Naive thymus-derived CD8-positive, alpha-beta T cell (primary cell): ENCODE measurements around the gene ITGA7. TPM values are rescaled to one million over a fixed set of nuclear protein-coding genes. Genes with fewer than 3 reads are reported as not detected.
A peak's percentile ranks its signal among the peaks of the same experiment; 100 is the strongest.

Experiments
- ATAC-seq, 2 donors: fragments of 150-1000 bp; cut with Tn5 transposase in 1 of 2; sonication (Bioruptor Pico), chemical (Tn5 transposase) in 1 of 2; 1 replicate in 1 of 2; 2 replicates in 1 of 2; pipeline ENCODE4 v1.10.0; 2021; ENCODE audit warnings: mild to moderate bottlenecking in 2 of 2, moderate library complexity in 2 of 2
- POLR2A ChIA-PET: fragments of 350-600 bp; sonication (Branson Sonifier 250); formaldehyde crosslinking; loops from one replicate; lab custom pipeline; 2021; ENCODE audit warnings: antibody characterized with exemption; lab: Charles Lee
- DNase-seq, 10 donors: peaks; one replicate each; pipeline versions ENCODE4 v3.0.0 to v3.0.0-alpha.2; 2020 to 2022
- H3K27ac Mint-ChIP-seq, 10 donors: one replicate each; pipeline ENCODE4 v1.8.0; 2020 to 2022; ENCODE audit warnings: mild to moderate bottlenecking in 10 of 10, mixed read lengths in 10 of 10, moderate library complexity in 4 of 10, inconsistent platforms in 1 of 10
- H3K27me3 Mint-ChIP-seq, 5 donors: one replicate each; pipeline ENCODE4 v1.8.0; 2021 to 2022; ENCODE audit warnings: mixed read lengths in 5 of 5
- H3K36me3 Mint-ChIP-seq, 3 donors: one replicate each; pipeline ENCODE4 v1.8.0; 2020 to 2022; ENCODE audit warnings: mixed read lengths in 3 of 3, mild to moderate bottlenecking in 2 of 3, inconsistent platforms in 1 of 3
- H3K4me1 Mint-ChIP-seq, 4 donors: one replicate each; pipeline ENCODE4 v1.8.0; 2021 to 2022; ENCODE audit warnings: mixed read lengths in 4 of 4
- H3K4me3 Mint-ChIP-seq, 10 donors: one replicate each; pipeline ENCODE4 v1.8.0; 2020 to 2022; ENCODE audit warnings: mild to moderate bottlenecking in 10 of 10, mixed read lengths in 10 of 10, moderate library complexity in 6 of 10, inconsistent platforms in 1 of 10
- H3K9me3 Mint-ChIP-seq, 9 donors: one replicate each; pipeline ENCODE4 v1.8.0; 2020 to 2022; ENCODE audit warnings: mixed read lengths in 9 of 9, mild to moderate bottlenecking in 3 of 9, inconsistent platforms in 1 of 9, moderate library complexity in 1 of 9
- polyA plus RNA-seq, 3 donors: library from polyadenylated mRNA; unstranded; fragments of 300-500 nt; fragmentation: Illumina TruSeq; gene quantifications; one replicate each; pipeline ENCODE4 v1.2.3, GENCODE V29; 2021
- total RNA-seq, 8 experiments: library from RNA in 2 of 8; stranded (reverse) in 2 of 8; gene quantifications; one replicate each; pipeline ENCODE4 v1.2.3 and lab custom pipeline; 2021 to 2026

The ITGA7 gene
- total and polyA plus RNA-seq, 5 experiments from 2014 or later, result 1.5 to 7.0 (median 3.4) TPM; not detected in 1

DNA sequence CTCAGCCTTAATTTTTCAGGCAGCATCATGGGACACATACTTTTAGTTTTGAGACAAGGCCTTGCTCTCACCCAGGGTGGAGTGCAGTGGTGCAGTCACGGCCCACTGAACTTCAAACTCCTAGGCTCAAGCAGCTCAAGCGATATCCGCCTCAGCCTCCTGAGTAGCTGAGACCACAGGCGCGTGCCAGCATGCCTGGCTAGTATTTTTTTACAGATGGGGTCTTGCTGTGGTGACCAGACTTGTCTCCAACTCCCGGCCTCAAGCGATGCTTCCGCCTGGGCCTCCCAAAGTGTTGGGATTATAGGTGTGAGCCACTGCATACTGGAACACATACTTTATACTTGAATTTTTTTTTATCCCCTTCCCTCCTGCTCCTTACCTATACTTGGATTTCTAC, 15.2 kb upstream of the ITGA7 start:
- Mint-ChIP-seq H3K4me1 (peaks cover 18 to 47% (median 36%) of the 10 kb centered on the region in 4 donors), H3K36me3 (peaks cover 0 to 13% (median 0%) of the 10 kb centered on the region in 3 donors)

DNA sequence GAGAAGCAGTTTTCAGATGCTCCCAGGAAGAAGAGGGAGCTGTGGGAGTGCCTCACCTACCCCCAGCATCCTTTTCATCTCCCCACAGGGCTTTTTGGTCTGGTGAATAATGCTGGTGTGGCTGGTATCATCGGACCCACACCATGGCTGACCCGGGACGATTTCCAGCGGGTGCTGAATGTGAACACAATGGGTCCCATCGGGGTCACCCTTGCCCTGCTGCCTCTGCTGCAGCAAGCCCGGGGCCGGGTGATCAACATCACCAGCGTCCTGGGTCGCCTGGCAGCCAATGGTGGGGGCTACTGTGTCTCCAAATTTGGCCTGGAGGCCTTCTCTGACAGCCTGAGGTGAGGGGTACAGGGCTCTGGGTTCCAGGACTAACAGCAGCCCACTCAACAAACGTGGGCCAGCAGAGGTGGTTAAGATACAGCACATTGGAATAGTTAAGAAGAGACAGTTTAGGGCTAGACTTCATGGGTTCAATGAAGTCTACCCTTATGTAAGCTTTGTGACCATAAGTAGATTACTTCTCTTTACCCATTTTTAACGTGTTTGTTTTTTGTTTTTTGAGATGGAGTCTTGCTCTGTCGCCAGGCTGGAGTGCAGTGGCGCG, 14.0 kb upstream of the ITGA7 start:
- H3K27ac Mint-ChIP-seq, result peak overlapping the region in 1 of 10 donors; percentile 15
- ATAC-seq (no peak), DNase-seq (no peak)
- POLR2A ChIA-PET, result interaction anchor here (0.9 to 1.1 kb wide), 2 partner anchors 8 to 102 kb away, joined by 3 to 5 read pairs; partner anchors contain the start of gene CD63
- peaks cover 0 to 12% (median 0%) of the 10 kb centered on the region in 3 donors for H3K36me3 Mint-ChIP-seq
- no peaks in the 10 kb centered on the region for H3K9me3 Mint-ChIP-seq
- peaks cover 13 to 49% (median 36%) of the 10 kb centered on the region in 4 donors for H3K4me1 Mint-ChIP-seq
- no peaks in the 10 kb centered on the region for H3K27me3 Mint-ChIP-seq
- no peak overlapping the region for H3K4me3 Mint-ChIP-seq

More for the DNA sequence above, 15.2 kb upstream of the ITGA7 start:
- no peaks in the 10 kb centered on the region for H3K9me3 Mint-ChIP-seq
- H3K4me3 Mint-ChIP-seq, result no peak overlapping the region
- H3K27me3 Mint-ChIP-seq, result no peaks in the 10 kb centered on the region
- POLR2A ChIA-PET, result interaction anchor here (0.6 to 1.0 kb wide), 2 partner anchors 16 to 107 kb away, joined by 4 to 5 read pairs; partner anchors contain the start of gene DNAJC14
- peak overlapping the region in 3 of 10 donors; percentile 3 to 75 (median 72) for H3K27ac Mint-ChIP-seq
- DNase-seq (no peak), ATAC-seq (no peak)

GRCh38 chr12:55720894-55721444, 13.3 kb upstream of the ITGA7 start:
- ATAC-seq (no peak), DNase-seq (no peak)
- Mint-ChIP-seq H3K36me3 (peaks cover 0 to 10% (median under 1%) of the 10 kb centered on the region in 3 donors), H3K9me3 (no peaks in the 10 kb centered on the region), H3K27me3 (peaks cover 0 to under 1% (median 0%) of the 10 kb centered on the region in 5 donors), H3K27ac (peak overlapping the region in 1 of 10 donors; percentile 40), H3K4me3 (no peak overlapping the region), H3K4me1 (peaks cover 14 to 51% (median 40%) of the 10 kb centered on the region in 4 donors)
- POLR2A ChIA-PET, result interaction anchor here (0.9 to 4.0 kb wide), 3 partner anchors 9 to 17 kb away, joined by 3 to 23 read pairs (median 5); partner anchors contain the start of gene CD63

GRCh38 chr12:55720071-55720564, 12.4 kb upstream of the ITGA7 start, which contains the start of gene RDH5:
TSS of gene RDH5 (plus strand) at chr12:55720393. CDS start at chr12:55721185, 792 bp downstream.
- POLR2A ChIA-PET, result interaction anchor here (4.0 kb wide), 1 partner anchor 10 kb away, joined by 23 read pairs; the partner anchor contains the start of gene CD63
- ATAC-seq (no peak), DNase-seq (no peak)
- Mint-ChIP-seq H3K4me1 (peaks cover 16 to 52% (median 40%) of the 10 kb centered on the region in 4 donors), H3K9me3 (peaks cover 0 to 3% (median 0%) of the 10 kb centered on the region in 9 donors), H3K36me3 (peaks cover 0 to 3% (median 3%) of the 10 kb centered on the region in 3 donors), H3K4me3 (peak within 1 kb of the TSS in 2 of 10 donors; percentile 24 to 32), H3K27ac (peak within 1 kb of the TSS in 3 of 10 donors; percentile 18 to 43 (median 40)), H3K27me3 (peaks cover 0 to 2% (median 0%) of the 10 kb centered on the region in 5 donors)

DNA sequence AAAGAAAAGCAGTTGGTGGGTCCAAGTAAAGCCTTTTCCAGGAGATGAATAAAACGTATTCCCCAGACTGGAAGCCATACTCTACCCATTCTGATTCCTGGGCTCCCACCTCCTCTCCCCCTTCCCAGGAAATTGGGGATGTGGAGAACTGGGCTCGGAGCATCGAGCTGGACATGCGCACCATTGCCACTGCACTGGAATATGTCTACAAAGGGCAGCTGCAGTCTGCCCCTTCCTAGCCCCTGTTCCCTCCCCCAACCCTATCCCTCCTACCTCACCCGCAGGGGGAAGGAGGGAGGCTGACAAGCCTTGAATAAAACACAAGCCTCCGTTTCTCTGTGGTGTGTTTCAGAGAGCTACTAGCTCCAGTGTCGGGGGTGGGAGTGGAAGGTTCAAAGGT, 11.7 kb upstream of the ITGA7 start:
- H3K36me3 Mint-ChIP-seq, result peaks cover 0 to 3% (median 0%) of the 10 kb centered on the region in 3 donors
- peak overlapping the region in 2 of 10 donors; percentile 24 to 32 for H3K4me3 Mint-ChIP-seq
- POLR2A ChIA-PET, result interaction anchor here (4.0 kb wide), 1 partner anchor 10 kb away, joined by 23 read pairs; the partner anchor contains the start of gene CD63
- H3K4me1 Mint-ChIP-seq, result peaks cover 12 to 45% (median 34%) of the 10 kb centered on the region in 4 donors
- peak overlapping the region in 1 of 10 donors; percentile 43 for H3K27ac Mint-ChIP-seq
- peaks cover 0 to 3% (median 0%) of the 10 kb centered on the region in 9 donors for H3K9me3 Mint-ChIP-seq
- ATAC-seq (no peak), DNase-seq (no peak)
- H3K27me3 Mint-ChIP-seq, result peaks cover 0 to 2% (median 0%) of the 10 kb centered on the region in 5 donors

- Mint-ChIP-seq H3K4me3 (peak overlapping the region in 1 of 10 donors; percentile 39), H3K9me3 (peaks cover 0 to 3% (median 0%) of the 10 kb centered on the region in 9 donors), H3K27ac (peak overlapping the region in 1 of 10 donors; percentile 29), H3K4me1 (peaks cover 12 to 44% (median 34%) of the 10 kb centered on the region in 4 donors), H3K36me3 (peaks cover 0 to 3% (median 0%) of the 10 kb centered on the region in 3 donors), H3K27me3 (peaks cover 0 to 2% (median 0%) of the 10 kb centered on the region in 5 donors)
- POLR2A ChIA-PET, result interaction anchor here (4.0 kb wide), 1 partner anchor 11 kb away, joined by 23 read pairs; the partner anchor contains the start of gene CD63
- ATAC-seq (no peak), DNase-seq (no peak)
Observed at GRCh38 chr12:55718624-55719275, 11.0 kb upstream of the ITGA7 start.

DNA sequence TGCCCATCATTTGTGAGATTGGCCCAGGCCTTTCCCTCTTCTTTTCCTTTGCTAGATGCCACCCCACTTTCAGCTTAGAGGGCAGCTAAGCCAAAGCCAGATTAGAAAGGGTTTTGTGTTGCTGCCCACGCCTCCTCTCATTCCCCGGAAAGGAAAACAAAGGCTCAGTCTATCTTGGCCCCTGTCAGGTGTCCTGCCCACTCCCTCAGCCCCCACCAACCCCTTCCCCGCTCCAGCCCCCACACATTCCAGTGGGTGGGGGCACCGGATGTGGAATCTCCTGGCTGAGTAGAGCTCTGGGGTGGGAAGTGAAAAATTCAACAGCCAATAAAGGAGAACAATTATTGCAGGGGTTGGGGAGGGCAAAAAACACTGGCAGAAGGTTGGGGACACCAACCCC, 10.3 kb upstream of the ITGA7 start:
- POLR2A ChIA-PET, result interaction anchor here (1.2 to 4.0 kb wide), 6 partner anchors 8 to 218 kb away, joined by 3 to 23 read pairs (median 5); partner anchors contain the start of gene CD63
- ATAC-seq, result no peak
- H3K27me3 Mint-ChIP-seq, result peaks cover 0 to 2% (median 0%) of the 10 kb centered on the region in 5 donors
- H3K9me3 Mint-ChIP-seq, result peaks cover 0 to 3% (median 0%) of the 10 kb centered on the region in 9 donors
- peak overlapping the region in 7 of 10 donors; percentile 23 to 96 (median 86) for H3K4me3 Mint-ChIP-seq
- H3K4me1 Mint-ChIP-seq, result peaks cover 12 to 41% (median 34%) of the 10 kb centered on the region in 4 donors
- DNase-seq, result no peak
- H3K36me3 Mint-ChIP-seq, result peaks cover 0 to 3% (median 0%) of the 10 kb centered on the region in 3 donors
- H3K27ac Mint-ChIP-seq, result peak overlapping the region in 5 of 10 donors; percentile 29 to 95 (median 51)

DNA sequence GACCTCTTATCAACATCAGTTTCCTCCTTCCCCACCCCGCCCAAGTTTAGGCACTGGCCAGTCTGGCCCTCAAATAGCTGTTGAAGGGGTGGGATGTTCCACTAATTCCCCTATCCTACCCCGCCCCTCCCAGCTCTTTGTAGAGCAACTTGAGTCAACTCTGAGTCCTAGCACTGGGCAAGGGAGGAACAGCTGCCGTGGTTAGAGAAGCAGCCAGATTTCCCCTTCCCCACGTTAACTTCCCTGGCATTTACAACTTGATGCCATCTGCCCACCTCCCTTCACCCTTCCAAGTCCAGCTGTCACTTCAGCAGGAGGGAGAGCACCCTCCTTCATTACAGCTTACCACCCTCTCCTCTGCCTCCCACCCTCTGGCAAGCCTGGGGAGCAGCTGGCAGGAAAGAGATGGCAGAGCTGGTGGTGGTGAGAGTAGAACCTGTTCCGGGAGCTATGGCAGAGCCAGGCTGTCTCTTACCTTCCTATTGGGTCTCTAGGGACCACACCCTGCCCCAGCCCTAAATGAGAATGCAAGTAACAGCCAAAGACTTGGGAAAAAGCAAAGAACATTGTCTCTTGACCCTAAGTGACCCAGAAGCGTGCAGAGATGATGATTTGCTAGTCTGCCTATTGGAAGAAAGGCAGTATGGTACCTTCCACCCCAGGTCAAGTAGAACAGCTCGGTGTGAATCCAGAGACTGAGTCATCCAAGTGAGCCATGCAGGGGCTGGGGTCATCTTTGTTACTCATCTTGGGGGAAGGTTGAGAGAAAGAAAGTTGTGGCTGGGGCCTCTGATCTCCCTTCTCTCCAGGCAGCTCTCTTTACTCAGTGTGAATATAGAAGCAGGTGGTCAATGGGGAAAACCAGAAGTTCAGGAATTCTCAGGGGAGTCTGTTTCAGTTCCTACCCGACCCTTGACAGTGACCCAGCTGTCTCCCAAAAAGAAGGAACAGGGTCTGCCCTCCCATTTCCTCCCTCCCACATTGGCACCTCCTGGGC, 9.6 kb upstream of the ITGA7 start:
- Mint-ChIP-seq H3K27me3 (peaks cover 0 to 2% (median 0%) of the 10 kb centered on the region in 5 donors), H3K4me1 (peaks cover 12 to 41% (median 35%) of the 10 kb centered on the region in 4 donors), H3K36me3 (peaks cover 0 to 3% (median 0%) of the 10 kb centered on the region in 3 donors), H3K9me3 (peaks cover 0 to 3% (median 0%) of the 10 kb centered on the region in 9 donors), H3K4me3 (peak overlapping the region; percentile 86 to 97 (median 90)), H3K27ac (peak overlapping the region; percentile 14 to 99 (median 96))
- POLR2A ChIA-PET, result interaction anchor here (0.5 to 4.0 kb wide), 9 partner anchors 8 to 596 kb away, joined by 3 to 23 read pairs (median 5); partner anchors contain the start of gene CD63
- no peak for DNase-seq
- ATAC-seq, result no peak

- Mint-ChIP-seq H3K27ac (peak overlapping the region; percentile 37 to 99 (median 96)), H3K4me3 (peak overlapping the region; percentile 86 to 97 (median 90)), H3K4me1 (peaks cover 12 to 41% (median 35%) of the 10 kb centered on the region in 4 donors), H3K9me3 (peaks cover 0 to 3% (median 0%) of the 10 kb centered on the region in 9 donors), H3K27me3 (peaks cover 0 to 4% (median 0%) of the 10 kb centered on the region in 5 donors), H3K36me3 (peaks cover 0 to 3% (median 0%) of the 10 kb centered on the region in 3 donors)
- ATAC-seq (no peak), DNase-seq (no peak)
- POLR2A ChIA-PET, result interaction anchor here (0.5 to 2.2 kb wide), 11 partner anchors 9 to 731 kb away, joined by 3 to 19 read pairs (median 5); partner anchors contain the start of genes CD63, PYM1 and RAB5B
Observed at GRCh38 chr12:55716582-55716957, 8.9 kb upstream of the ITGA7 start.

GRCh38 chr12:55715833-55716581, 8.3 kb upstream of the ITGA7 start, which contains the start of gene BLOC1S1:
TSS of gene BLOC1S1 (plus strand) at chr12:55716046. CDS start at chr12:55716052, 6 bp downstream.
- Mint-ChIP-seq H3K4me1 (peaks cover 12 to 39% (median 35%) of the 10 kb centered on the region in 4 donors), H3K27me3 (peaks cover 0 to 4% (median 0%) of the 10 kb centered on the region in 5 donors), H3K27ac (peak within 1 kb of the TSS; percentile 93 to 99 (median 96)), H3K4me3 (peak within 1 kb of the TSS; percentile 86 to 97 (median 90)), H3K36me3 (peaks cover 0 to 3% (median 0%) of the 10 kb centered on the region in 3 donors), H3K9me3 (peaks cover 0 to 3% (median 0%) of the 10 kb centered on the region in 9 donors)
- DNase-seq, result peak; percentile 88 to 97 (median 92)
- ATAC-seq, result peak; percentile 94
- POLR2A ChIA-PET, result interaction anchor here (0.7 to 2.2 kb wide), 13 partner anchors 10 to 1740 kb away, joined by 3 to 19 read pairs (median 4); partner anchors contain the start of genes CD63, GDF11, ORMDL2 and PYM1
